ENCODE measurements around the gene ZCCHC4.

- TF ChIP-seq POLR2AphosphoS5 (IDR thresholded peaks at IDR 0.05) (no peak), EP300 (IDR thresholded peaks at IDR 0.05) (no peak), CTCF (IDR thresholded peaks at IDR 0.05) (no peak), POLR2A (IDR thresholded peaks at IDR 0.05) (no peak)
These were observed 35.4 kb downstream of the ZCCHC4 start for GRCh38 chr4:25347971-25348370.
